ENCODE measurements around the gene PSMD9. TPM values are rescaled to one million over a fixed set of nuclear protein-coding genes. Genes with fewer than 3 reads are reported as not detected.

The PSMD9 gene
- total and polyA plus RNA-seq, 4 donors: 39.6 to 134 (median 62.6) TPM

GRCh38 chr12:121898287-121898686 is 9.7 kb downstream of the PSMD9 start:
- Histone ChIP-seq H3K27me3 (ENCODE audit: control insufficient read depth in 3 of 3, insufficient read depth in 3 of 3, low read length in 2 of 3) (no peaks in the 10 kb centered on the region), H3K27ac (ENCODE audit: low read depth in 1 of 2, low read length in 1 of 2) (no peak overlapping the region), H3K36me3 (ENCODE audit: control insufficient read depth in 4 of 4, insufficient read depth in 4 of 4, low read length in 4 of 4) (peaks cover 22 to 46% (median 40%) of the 10 kb centered on the region in 4 donors), H3K4me1 (ENCODE audit: control insufficient read depth in 5 of 5, insufficient read depth in 5 of 5, low read length in 5 of 5) (peaks cover 0 to 1% (median 0%) of the 10 kb centered on the region in 5 donors), H3K9ac (ENCODE audit: insufficient read depth in 1 of 2, low read length in 2 of 2) (no peak overlapping the region), H3K9me3 (ENCODE audit: control insufficient read depth in 4 of 4, insufficient read depth in 3 of 4, low read length in 3 of 4) (no peaks in the 10 kb centered on the region), H3K4me3 (no peak overlapping the region)
- TF ChIP-seq CTCF (IDR thresholded peaks at IDR 0.05; ENCODE audit: control extremely low read depth, extremely low read depth): no peak
- 73 to 95% methylated on average over 5 of the region's 5 CpGs for WGBS, 2 donors
- no peak for DNase-seq
- no peak for ATAC-seq (ENCODE audit: insufficient read depth, low FRiP score)

GRCh38 chr12:121899590-121899989 is 11.0 kb downstream of the PSMD9 start:
- Histone ChIP-seq H3K4me1 (ENCODE audit: control insufficient read depth in 5 of 5, insufficient read depth in 5 of 5, low read length in 5 of 5) (no peaks in the 10 kb centered on the region), H3K36me3 (ENCODE audit: control insufficient read depth in 4 of 4, insufficient read depth in 4 of 4, low read length in 4 of 4) (peaks cover 28 to 48% (median 45%) of the 10 kb centered on the region in 4 donors), H3K27me3 (ENCODE audit: control insufficient read depth in 3 of 3, insufficient read depth in 3 of 3, low read length in 2 of 3) (no peaks in the 10 kb centered on the region), H3K4me3 (no peak overlapping the region), H3K9me3 (ENCODE audit: control insufficient read depth in 4 of 4, insufficient read depth in 3 of 4, low read length in 3 of 4) (no peaks in the 10 kb centered on the region), H3K27ac (ENCODE audit: low read depth in 1 of 2, low read length in 1 of 2) (no peak overlapping the region), H3K9ac (ENCODE audit: insufficient read depth in 1 of 2, low read length in 2 of 2) (no peak overlapping the region)
- DNase-seq: no peak
- WGBS, 2 donors: 94 to 97% methylated on average over 14 of the region's 14 CpGs
- TF ChIP-seq CTCF (IDR thresholded peaks at IDR 0.05; ENCODE audit: control extremely low read depth, extremely low read depth): no peak
- no peak for ATAC-seq (ENCODE audit: insufficient read depth, low FRiP score)

- 87 to 92% methylated on average over 2 of the region's 2 CpGs for WGBS, 2 donors
Observed at GRCh38 chr12:121903202-121903601, 14.6 kb downstream of the PSMD9 start.

More at GRCh38 chr12:121903202-121903601, 14.6 kb downstream of the PSMD9 start:
- H3K4me3 ChIP-seq: no peak overlapping the region
- H3K27me3 ChIP-seq (ENCODE audit: control insufficient read depth in 3 of 3, insufficient read depth in 3 of 3, low read length in 2 of 3): no peaks in the 10 kb centered on the region
- no peaks in the 10 kb centered on the region for H3K9me3 ChIP-seq (ENCODE audit: control insufficient read depth in 4 of 4, insufficient read depth in 3 of 4, low read length in 3 of 4)
- no peak for ATAC-seq (ENCODE audit: insufficient read depth, low FRiP score)
- peaks cover 30 to 45% (median 35%) of the 10 kb centered on the region in 4 donors for H3K36me3 ChIP-seq (ENCODE audit: control insufficient read depth in 4 of 4, insufficient read depth in 4 of 4, low read length in 4 of 4)
- TF ChIP-seq CTCF (IDR thresholded peaks at IDR 0.05; ENCODE audit: control extremely low read depth, extremely low read depth): no peak
- no peak for DNase-seq
- no peak overlapping the region for H3K9ac ChIP-seq (ENCODE audit: insufficient read depth in 1 of 2, low read length in 2 of 2)
- H3K4me1 ChIP-seq (ENCODE audit: control insufficient read depth in 5 of 5, insufficient read depth in 5 of 5, low read length in 5 of 5): no peaks in the 10 kb centered on the region
- H3K27ac ChIP-seq (ENCODE audit: low read depth in 1 of 2, low read length in 1 of 2): no peak overlapping the region

Data from lung (tissue), 12 donors.